Stimulated activated CD4-positive, alpha-beta T cell treated with anti-CD3 and anti-CD28 coated beads, Interleukin-1b, Interleukin-23, amount 100 ng/mL, for 4 hours (primary cell): ENCODE data around the gene SHF.

ENCODE experiments used
- DNase-seq, 2 donors: peaks; one replicate each; pipeline ENCODE4 v3.0.0-alpha.2; 2020; ENCODE audit warnings: low read depth in 2 of 2

Gene SHF

GRCh38 chr15:45169608-45170480 is 17.9 kb downstream of the SHF start:
- no peak for DNase-seq

- DNase-seq, result no peak
These were observed 18.8 kb downstream of the SHF start for GRCh38 chr15:45168751-45169551.

GRCh38 chr15:45168286-45168685 is 19.5 kb downstream of the SHF start:
- no peak for DNase-seq

- no peak for DNase-seq
These were observed 20.0 kb downstream of the SHF start for GRCh38 chr15:45167631-45168205.

GRCh38 chr15:45166834-45167630 is 20.7 kb downstream of the SHF start:
- DNase-seq, result peak; percentile 65 to 69

GRCh38 chr15:45165536-45165935 is 22.2 kb downstream of the SHF start:
- no peak for DNase-seq

- no peak for DNase-seq
These were observed 22.9 kb downstream of the SHF start for GRCh38 chr15:45164914-45165313.

GRCh38 chr15:45163508-45163856 is 24.3 kb downstream of the SHF start:
- no peak for DNase-seq

- DNase-seq, result peak; percentile 37 to 41
These were observed 24.8 kb downstream of the SHF start for GRCh38 chr15:45162771-45163507.

- no peak for DNase-seq
These were observed 26.1 kb downstream of the SHF start for GRCh38 chr15:45161666-45162065.

- no peak for DNase-seq
These were observed 29.8 kb downstream of the SHF start for GRCh38 chr15:45157974-45158373.

GRCh38 chr15:45156744-45157455 is 30.9 kb downstream of the SHF start:
- no peak for DNase-seq

- DNase-seq, result no peak
These were observed 32.0 kb downstream of the SHF start for GRCh38 chr15:45155739-45156138.

- DNase-seq, result no peak
These were observed 35.6 kb downstream of the SHF start for GRCh38 chr15:45151998-45152828.

GRCh38 chr15:45150997-45151396 is 36.8 kb downstream of the SHF start:
- DNase-seq, result no peak

- DNase-seq, result no peak
These were observed 37.3 kb downstream of the SHF start for GRCh38 chr15:45150481-45150880.

GRCh38 chr15:45149060-45149459 is 38.7 kb downstream of the SHF start:
- no peak for DNase-seq

GRCh38 chr15:45148076-45149059 is 39.4 kb downstream of the SHF start:
- no peak for DNase-seq
